ENCODE data around the gene SMPD4.
"Not testable (repeated sequence)": the region's sequence is repeated elsewhere in the genome, so short reads cannot be mapped to it uniquely, and the experiment has no call there.

DNA sequence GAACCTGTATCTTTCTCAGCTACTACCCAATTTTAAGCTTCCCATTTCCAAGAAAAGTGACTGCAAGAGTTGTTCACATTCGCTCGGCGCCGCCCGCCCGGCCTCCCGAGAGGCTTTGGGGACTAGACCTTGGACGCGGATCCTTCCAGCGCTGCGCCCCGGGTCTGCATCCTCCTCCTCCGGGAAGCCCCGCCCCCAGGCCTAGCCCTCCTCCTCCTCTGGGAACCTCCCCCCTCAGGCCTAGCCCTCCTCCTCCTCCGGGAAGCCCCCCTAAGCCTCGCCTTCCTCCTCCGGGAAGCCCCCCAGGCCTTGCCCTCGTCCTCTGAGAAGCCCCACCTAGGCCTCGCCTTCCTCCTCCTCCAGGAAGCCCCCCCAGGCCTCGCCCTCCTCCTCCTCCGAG lies 46.6 kb upstream of the SMPD4 start:
- TF ChIP-seq, protein P1, sequence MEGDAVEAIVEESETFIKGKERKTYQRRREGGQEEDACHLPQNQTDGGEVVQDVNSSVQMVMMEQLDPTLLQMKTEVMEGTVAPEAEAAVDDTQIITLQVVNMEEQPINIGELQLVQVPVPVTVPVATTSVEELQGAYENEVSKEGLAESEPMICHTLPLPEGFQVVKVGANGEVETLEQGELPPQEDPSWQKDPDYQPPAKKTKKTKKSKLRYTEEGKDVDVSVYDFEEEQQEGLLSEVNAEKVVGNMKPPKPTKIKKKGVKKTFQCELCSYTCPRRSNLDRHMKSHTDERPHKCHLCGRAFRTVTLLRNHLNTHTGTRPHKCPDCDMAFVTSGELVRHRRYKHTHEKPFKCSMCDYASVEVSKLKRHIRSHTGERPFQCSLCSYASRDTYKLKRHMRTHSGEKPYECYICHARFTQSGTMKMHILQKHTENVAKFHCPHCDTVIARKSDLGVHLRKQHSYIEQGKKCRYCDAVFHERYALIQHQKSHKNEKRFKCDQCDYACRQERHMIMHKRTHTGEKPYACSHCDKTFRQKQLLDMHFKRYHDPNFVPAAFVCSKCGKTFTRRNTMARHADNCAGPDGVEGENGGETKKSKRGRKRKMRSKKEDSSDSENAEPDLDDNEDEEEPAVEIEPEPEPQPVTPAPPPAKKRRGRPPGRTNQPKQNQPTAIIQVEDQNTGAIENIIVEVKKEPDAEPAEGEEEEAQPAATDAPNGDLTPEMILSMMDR (IDR thresholded peaks at IDR 0.05): not testable (repeated sequence)
- not testable (repeated sequence) for TF ChIP-seq POLR2AphosphoS5, EP300, POLR2A (IDR thresholded peaks at IDR 0.05)

Measured in gastroesophageal sphincter (tissue), 3 donors.